Stimulated activated CD4-positive, alpha-beta T cell treated with anti-CD3 and anti-CD28 coated beads, Interleukin-1b, Interleukin-23, amount 100 ng/mL, for 48 hours (primary cell): ENCODE results near the gene TRAF7.
"Not testable (repeated sequence)": the region's sequence is repeated elsewhere in the genome, so short reads cannot be mapped to it uniquely, and the experiment has no call there.

ENCODE experiments used
- DNase-seq: peaks from one replicate; pipeline ENCODE4 v3.0.0-alpha.2; 2020

TRAF7 gene

DNA sequence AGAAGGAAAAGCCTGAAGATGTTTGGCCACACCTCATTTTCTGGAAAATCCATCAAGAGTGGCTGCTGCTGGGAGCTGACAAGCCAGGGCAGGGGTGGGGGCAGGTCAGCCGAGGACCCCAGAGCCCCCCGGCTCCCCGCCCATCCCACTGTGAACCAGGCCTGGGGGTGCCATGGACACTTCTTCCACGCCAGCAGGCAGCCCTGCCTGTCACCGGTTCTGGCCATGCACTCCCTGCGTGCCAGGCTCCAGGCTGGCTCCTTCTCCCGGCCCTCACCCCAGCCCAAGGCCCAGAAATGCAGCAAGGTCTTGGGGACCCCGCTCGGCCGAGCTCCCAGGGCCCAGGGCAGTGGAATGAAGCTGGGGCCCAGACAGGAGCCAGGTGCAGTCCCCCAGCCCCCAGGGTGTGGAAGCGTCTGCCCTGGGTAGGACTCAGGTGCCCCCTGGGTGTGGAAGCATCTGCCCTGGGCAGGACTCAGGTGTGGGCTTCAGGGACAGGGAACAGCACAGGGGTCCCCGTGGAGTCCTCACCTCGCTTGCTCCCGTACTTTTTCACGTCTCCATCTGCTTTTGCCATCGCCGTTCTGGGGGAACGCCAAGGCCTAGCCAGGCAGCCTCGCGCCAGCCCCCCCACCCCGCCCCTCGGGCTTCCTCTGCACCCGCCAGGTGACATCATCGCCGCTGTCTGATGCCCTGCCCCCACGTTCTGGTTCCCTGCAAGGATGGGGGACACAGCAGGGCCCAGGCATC lies 32.5 kb upstream of the TRAF7 start:
- not testable (repeated sequence) for DNase-seq

DNA sequence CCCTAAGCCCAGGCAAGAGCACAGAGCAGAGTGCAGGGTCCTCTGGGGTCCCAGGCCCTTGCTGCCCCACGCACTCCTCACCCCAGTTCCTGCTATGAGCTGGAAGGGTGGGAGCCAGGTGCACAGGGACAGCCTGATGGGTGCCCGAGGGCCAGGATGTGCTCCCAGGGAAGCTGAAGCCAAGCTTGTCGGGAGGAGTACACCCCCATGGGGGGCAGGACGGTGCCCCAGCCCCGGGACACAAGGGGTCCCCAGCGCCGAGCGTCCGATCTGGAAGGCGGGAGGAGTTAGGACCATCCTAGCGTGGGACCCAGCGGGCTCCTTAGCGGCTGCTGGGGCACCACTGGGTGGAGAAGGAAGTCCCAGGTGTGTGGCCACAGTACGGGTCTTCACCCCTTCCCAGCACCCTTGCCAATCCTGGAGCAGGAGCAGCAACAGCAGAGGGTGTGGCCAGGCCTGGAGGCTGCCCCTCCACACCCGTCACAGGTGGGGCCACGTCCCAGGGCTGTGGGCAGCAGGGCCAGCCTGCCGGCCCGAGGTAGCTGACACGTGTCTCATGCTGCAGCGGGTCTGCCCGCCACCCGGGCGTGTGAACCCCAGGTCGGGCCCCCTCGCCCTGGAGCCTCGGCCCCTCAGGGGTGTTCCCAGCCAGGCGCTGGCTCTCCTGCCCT lies 31.7 kb upstream of the TRAF7 start:
- not testable (repeated sequence) for DNase-seq

DNA sequence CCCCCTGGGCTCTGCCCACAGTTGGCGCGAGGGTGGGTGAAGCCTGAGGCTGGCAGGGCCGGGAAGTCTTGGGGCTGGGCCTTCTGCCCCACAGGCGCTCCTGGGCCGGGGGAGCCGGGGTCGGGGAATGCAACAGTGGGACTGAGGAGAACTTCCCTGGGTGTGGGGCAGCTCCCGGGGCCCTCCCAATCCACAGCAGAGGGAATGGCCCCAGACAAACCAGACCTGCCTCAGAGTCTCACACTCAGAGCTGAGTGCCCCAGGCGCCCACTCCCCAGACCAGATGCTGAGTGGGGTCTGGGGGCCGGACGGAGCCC lies 31.2 kb upstream of the TRAF7 start:
- not testable (repeated sequence) for DNase-seq

DNA sequence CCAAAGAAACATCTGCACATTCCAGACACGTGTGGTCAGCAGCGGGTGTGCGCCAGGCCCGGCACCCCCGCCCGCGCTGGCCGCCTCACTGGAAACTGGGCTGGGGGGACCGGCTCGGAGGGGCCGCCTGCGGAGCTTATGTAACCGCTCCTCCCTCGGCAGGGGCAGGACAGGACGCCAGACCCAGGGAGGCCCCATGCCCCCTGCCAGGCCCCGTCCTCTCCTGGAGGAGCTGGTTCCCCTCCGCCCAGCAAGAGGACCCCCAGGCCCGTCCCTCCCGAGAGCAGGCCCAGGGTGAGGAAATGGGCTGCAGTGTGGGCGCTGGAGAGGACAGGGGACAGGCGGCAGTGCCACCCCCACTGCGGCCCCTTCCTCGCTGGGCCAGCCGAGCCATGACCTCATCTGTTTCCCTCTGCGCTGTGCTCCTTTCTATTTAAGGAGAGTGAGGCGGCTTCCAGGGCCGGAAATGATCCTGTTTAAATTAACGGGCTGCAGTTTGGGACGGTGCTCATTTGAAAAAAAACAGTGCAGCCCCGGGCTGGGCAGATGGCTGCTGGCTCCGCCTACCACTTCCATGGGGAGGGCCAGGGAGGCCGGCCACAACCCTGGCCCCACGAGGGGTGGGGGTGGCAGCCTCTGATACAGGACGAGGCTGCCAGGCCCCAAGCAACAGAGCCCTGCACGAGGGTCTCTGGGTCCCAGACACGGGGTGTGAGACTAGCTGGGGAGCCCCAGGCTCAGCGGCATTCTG lies 30.7 kb upstream of the TRAF7 start:
- DNase-seq: not testable (repeated sequence)

DNA sequence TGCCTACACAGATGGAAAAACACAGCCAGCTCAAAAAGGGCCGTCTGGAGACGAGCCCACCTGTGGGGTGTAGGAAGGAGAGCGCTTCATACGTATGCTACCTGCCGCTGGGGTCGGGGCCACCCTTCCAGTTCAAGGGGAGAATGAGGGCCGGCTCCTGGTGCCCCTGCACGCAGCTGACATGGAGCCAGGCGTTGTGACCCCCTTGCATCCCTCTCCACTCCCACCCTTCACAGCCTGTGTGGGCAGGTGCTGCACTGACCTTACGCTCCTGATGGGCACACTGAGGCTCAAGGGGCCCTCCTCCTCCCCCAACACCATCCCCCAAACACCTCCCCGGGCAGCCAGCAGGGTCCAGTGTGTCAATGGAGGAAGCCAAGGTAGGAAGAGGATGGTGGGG lies 30.0 kb upstream of the TRAF7 start:
- not testable (repeated sequence) for DNase-seq

DNA sequence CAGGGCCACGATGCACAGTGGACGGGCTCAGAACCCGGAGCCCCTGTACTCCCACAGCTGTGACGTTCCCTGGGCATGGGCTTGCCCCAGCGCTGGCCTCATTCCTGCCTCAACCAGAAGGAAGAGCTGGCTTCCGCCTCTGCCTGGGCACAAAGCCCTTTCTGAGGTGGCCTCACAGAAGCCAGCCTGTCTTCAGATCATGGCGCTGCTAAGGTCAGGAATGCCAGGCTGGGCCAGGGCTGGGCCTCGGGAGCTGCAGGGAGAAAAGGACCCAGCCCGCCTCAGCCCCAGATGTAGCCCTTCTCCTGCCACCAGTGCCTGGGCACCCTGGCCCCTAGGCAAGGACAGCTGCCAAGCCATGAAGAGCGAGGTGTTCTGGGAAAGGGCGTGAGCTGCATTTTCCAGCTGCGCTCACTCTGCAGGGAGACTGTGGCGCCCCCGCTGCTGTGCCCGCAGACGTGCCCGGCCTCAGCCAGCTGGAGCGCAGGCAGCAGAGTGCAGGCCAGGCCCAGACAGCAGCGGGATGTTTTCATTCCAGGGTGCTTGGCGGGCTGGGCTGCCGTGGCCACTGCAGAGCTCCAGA lies 29.3 kb upstream of the TRAF7 start:
- not testable (repeated sequence) for DNase-seq

DNA sequence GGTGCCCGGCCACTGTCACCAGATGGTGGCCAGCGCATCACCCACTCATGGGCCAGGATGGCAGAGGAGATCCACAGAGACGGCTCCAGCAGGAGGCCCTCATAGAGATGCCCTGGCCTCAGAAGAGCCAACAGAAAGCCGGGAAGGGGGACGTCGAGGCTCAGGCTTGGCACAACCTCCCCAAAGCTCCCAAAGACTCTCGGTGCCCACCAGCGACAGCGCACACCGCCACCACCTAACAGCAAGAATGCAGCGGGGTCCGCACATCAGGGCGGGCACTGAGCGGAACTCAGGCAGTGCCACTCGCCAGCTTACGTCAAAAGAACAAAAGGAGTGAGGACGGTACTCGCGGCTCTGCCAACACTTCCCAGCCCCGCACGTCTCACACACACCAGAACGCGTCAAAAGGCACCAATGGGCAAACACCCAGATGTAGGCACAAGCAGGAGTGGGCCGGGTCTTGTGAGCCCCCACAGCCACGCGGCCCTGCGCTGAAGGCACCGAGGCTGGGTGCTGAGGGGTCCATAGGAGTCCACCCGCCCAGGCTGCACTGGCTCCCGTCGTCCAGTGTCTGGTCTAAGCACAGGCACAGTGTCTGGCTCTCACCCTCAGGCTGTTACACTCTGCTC lies 28.5 kb upstream of the TRAF7 start:
- DNase-seq: not testable (repeated sequence)

DNA sequence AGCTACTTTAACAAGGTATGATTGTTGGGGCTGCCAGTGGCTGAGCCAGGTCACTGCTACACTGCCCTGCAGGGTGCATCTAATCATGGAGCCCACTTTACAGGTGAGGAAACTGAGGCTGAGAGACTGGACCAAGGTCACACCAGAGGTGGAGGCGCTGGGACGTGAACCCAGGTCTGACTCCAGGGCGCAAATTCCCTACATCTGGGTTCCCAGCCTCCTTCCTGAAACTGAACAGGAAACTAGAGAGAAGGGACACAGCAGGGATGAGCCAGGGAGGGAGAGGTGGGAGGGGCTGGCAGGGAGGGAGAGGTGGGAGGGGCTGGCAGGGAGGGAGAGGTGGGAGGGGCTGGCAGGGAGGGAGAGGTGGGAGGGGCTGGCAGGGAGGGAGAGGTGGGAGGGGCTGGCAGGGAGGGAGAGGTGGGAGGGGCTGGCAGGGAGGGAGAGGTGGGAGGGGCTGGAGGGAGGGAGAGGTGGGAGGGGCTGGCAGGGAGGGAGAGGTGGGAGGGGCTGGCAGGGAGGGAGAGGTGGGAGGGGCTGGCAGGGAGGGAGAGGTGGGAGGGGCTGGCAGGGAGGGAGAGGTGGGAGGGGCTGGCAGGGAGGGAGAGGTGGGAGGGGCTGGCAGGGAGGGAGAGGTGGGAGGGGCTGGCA lies 27.8 kb upstream of the TRAF7 start:
- not testable (repeated sequence) for DNase-seq

DNA sequence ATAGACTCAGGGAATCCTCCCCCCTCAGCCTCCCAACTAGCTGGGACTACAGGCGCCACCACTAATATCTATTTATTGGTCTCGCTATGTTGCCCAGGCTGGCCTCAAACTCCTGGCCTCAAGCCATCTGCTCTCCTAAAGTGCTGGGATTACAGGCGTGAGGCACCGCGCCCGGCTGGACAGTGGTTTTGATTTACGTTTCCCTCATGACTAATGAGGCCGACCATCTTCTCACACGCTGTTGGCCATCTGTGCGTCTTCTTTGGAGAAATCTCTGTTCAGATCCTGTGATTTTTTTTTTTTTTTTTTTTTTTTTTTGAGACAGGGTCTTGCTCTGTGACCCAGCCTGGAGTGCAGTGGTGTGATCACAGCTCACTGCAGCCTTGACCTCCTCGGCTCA lies 26.3 kb upstream of the TRAF7 start:
- not testable (repeated sequence) for DNase-seq

DNA sequence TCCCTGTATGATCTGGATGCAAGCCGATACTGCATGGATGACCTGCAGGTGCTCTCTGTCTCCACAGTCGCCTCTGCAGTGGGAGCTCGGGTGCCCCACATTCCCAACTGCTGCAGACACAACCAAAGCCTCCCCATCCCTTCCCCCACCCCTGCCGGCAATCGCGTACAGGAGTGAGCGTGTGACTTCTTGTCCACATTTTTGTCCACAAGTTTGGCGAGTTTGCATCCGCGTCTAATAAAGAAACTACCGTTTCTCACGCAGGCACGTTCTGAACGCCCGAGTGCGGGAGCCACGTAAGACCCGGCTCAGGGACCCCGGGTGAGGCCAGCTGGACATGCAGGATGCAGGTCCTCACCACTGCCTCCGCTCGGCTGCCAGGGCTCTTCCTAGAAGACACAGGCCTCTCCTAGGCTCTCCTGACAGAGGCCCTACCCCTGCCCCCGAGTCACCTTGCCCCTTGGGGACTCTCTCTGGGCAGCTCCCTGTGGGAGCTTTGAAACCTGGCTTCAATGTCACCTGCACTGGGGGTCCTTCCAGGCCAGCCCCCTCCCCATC lies 25.6 kb upstream of the TRAF7 start:
- not testable (repeated sequence) for DNase-seq

DNA sequence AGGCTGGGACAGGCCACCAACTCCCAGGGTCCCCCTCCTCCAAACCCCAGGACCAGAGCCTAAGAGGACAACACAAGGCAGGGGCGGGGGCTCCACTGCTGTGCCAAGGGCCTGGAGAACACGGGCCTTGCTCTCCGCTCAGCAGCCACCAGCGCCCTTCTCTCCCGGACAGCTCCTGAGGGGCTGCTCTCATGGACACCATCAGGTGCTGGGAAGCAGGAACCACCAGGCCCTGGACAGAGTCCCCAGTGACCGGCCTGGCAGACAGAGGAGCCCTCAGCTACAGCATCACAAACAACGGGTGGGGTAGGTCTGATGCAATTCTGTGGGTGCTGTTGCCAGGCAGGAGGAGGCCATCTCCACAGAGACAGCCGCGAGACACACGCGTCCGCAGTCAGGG lies 21.8 kb upstream of the TRAF7 start:
- DNase-seq: not testable (repeated sequence)

DNA sequence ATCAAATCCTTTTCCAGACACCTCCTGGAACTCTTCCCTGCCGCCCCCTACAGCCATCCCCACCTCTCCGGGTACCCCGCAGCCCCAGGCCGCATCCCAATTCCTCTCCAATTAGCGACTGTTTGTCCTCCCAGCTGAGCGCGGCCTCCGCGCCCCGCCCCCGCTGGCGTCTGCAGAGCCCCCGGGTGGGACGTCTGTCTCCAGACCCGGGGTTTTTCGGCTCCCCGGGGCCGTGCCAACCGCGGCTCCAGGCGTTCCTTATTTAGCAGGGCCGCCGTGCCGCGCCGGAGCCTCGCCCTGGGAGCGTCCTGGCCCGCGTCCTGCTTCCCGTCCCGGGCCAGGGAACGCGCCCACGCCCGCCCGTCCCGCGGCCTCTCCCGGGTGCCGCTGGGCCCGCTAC lies 20.5 kb upstream of the TRAF7 start:
- DNase-seq: not testable (repeated sequence)

DNA sequence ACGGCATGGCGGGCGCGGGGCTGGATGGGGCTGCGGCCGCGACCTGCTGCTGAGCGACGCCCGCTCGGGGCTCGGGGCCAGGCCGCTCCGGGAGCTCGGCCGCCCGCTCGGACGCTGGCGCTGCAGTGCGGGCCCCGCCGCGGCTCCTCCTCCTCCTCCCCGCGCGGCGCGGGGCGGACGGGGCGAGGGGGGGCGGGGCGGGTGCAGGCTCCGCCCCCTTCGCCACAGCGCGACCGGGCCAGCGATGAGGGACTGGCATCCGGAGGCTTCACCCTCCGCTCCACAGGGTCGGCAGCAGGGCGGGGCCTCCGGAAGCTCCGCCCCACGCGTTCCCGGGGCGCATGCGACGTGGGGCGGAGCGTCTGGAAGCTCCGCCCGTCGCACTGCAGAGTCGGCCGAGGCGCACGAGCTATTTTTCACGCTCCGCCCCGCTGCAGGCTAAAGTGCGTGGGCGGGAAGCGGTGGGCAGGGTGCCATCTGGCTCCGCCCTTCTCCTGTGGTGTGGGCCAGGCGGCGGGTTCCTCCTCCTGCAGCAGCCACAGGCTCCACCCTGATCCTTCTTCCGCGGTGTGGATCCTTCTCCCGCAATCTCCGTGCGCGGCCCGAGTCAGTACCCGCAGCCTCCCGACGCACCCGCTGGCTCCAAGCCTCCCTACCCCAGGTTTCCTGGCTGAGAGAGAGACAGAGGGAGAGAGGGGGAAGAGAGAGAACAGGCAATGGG lies 19.7 kb upstream of the TRAF7 start, which contains the start of gene PKD1:
TSS of gene PKD1 (minus strand) at position 129 of the 721 bp plus-strand sequence. CDS start 209 bp downstream, outside the sequence.
- DNase-seq: peak; percentile 98

DNA sequence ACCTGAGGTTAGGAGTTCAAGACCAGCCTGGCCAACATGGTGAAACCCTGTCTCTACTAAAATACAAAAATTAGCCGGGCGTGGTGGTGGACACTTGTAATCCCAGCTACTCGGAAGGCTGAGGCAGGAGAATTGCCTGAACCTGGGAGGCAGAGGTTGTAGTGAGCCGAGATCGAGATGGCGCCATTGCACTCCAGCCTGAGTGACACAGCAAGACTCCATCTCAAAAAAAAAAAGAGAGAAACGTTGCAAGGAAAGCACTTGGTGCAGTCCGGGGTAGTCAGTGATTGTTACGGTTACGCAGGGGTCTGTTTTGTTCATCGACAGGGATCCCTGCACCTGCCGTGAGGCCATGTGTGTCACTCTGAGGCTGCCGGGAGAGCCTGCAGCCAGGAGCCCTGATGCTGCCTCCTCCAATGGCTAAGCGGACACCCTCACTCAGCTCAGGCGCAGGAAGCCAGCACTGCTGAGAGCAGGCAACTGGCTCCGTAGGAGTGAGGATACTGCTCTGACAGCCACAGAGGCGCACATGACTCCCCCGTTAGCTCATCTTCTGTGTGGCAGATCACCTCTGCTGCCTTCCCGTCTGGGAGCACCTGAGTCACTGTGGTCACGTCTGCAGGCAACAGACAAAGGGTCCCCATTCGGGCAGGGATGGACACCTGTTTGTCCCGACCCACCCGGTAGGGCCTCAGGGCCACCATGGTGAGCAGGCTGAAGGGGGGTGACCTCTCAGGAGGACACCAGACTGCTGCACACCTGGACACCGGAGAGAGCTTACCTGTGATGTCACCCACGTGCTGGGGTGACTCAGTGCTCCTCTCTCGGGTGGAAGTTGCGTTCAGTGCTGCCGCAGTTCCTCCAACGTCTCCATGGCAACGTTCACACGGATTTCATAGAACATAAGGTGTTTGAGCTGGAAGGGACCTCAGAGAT lies 12.4 kb upstream of the TRAF7 start:
- DNase-seq: no peak

DNA sequence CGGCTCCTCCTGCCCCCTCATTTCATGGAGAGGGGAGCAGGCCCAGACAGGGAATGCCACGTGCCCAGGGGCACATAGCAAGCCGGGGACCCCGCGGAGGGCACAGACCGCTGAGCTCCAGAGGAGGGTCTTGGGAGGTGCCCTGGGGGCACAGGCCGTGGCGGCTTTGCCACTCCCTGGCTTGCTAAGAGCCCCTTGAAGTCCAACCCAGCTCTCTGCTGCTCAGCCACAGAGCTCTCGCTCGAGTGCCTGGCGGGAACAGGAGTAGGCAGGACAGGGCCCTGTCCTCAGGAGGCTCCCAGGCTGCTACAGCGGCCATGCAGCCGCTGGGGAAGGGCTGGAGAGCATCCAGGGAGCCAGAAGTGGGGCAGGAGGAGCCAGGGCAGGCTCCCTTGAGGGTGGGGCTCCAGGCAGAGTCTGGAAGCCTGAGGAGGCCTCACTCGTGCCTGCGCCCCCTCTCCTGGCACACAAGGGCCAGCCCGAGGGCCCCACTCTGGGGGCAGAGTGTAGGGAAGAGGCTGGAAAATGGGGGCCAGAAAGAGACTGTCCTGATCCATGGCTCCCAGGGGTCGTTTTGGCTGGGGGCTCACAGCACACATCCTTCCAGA lies 11.6 kb upstream of the TRAF7 start:
- DNase-seq: no peak

DNA sequence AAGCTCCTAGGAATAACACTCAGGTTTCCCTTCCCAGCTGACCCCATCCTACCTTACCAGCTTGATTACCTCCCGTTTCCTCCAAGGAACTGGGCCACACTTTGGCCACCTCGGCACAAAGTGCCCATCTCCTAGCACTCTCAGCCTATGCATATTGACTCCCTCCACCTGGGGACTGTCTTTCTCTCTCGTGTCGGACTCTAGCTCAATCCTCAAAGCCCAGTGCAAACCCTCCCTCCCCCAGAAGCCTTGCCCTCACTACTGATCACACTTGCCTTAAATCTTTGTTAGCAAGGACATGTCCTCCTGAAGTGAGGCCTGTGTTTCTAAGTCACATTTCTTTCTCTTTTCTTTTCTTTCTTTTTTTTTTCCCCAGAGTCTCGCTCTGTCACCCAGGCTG lies 9.7 kb upstream of the TRAF7 start:
- DNase-seq: no peak

DNA sequence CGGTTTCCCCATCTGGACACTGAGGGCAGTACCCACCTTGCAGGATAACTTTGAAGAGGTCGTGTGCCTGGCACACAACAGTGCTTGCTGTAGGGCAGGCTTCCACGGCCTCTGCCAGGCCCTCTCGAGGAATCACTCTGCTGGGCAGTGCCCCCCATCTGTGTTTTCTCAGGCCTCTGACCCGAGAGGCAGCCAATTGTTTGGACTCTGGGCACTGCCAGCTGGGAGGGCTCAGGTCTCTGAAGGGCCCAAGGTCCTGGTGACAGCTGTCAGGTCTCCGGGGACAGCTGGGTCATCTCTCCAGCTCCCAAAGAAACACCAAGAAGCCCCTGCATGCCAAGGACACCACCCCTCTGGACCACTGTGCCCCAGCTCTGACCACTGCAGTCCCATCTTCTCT lies 8.2 kb upstream of the TRAF7 start:
- DNase-seq: no peak

DNA sequence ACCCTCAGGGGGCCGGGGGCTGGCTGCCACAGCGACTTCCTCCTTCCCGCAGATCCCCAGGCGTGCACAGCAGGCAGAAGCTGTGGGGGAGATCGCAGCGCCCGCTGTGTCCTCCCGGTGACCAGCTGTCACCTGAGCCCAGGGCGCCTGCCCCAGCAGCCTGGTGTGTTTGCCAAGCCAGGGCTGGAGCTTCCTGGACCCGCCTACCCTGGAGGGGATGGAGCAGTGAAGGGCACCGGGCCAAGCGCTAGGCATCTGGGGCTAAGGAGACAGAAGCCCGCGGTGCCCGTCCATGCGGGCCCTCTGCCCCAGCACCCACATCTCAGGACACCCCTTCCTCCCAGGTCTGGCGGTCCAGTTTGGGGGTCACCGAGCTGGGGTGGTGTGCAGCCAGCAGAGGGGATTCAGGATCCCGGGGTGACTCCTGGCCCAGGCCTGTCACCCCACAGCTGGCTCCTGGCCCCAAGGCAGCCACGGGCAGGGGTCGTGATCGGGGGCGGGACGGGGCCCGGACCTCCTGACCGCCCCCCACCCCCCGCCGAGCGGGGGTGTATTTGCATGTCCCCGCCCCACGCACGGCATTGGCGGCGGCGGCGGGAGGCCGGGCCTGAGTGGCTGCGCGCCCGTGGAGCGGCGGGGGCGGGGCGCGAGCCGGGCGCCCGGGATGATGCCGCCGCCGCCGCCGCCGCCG lies 7.5 kb upstream of the TRAF7 start, which contains the start of gene RAB26:
TSS of gene RAB26 (plus strand) at position 645 of the 691 bp plus-strand sequence. CDS start 159 bp downstream, outside the sequence.
- DNase-seq: no peak
